ENCODE data around the gene SH3RF1. TPM values are rescaled to one million over a fixed set of nuclear protein-coding genes. Genes with fewer than 3 reads are reported as not detected.
A peak's percentile ranks its signal among the peaks of the same experiment; 100 is the strongest.

Gene SH3RF1
- total RNA-seq, 1 experiment from 2014 or later: 59.5 TPM

- Histone ChIP-seq H2AFZ (ENCODE audit: low read depth, low read length, poor library complexity, severe bottlenecking) (no peak overlapping the region), H3K9ac (ENCODE audit: low read length) (no peak overlapping the region), H3K27me3 (ENCODE audit: insufficient read depth, low read length) (no peaks in the 10 kb centered on the region), H3K4me1 (ENCODE audit: control insufficient read depth in 1 of 2, insufficient read depth in 2 of 2, low read length in 2 of 2) (peaks cover 16 to 35% of the 10 kb centered on the region in 2 experiments), H3K4me3 (replicated peaks in 1 of 2; ENCODE audit: low read depth in 1 of 2, low read length in 2 of 2) (no peak overlapping the region), H3K36me3 (ENCODE audit: control insufficient read depth in 1 of 2, insufficient read depth in 2 of 2, low read length in 2 of 2) (peaks cover 5 to 17% of the 10 kb centered on the region in 2 experiments; a peak in 1 of 4 replicates), H3K27ac (ENCODE audit: low read depth, low read length) (no peak overlapping the region), H4K20me1 (ENCODE audit: insufficient read depth) (no peaks in the 10 kb centered on the region; the same call in 1 of the 2 replicates), H3K9me2 (ENCODE audit: insufficient read depth) (no peaks in the 10 kb centered on the region), H3K4me2 (ENCODE audit: low read length) (peak overlapping the region; percentile 50; the same call in 1 of the 2 replicates), H3K79me2 (ENCODE audit: insufficient read depth, low read length) (peaks cover 21% of the 10 kb centered on the region), H3K9me3 (ENCODE audit: control insufficient read depth in 1 of 2, insufficient read depth in 1 of 2, low read depth in 1 of 2, low read length in 2 of 2) (no peaks in the 10 kb centered on the region)
- ATAC-seq (no peak), DNase-seq (ENCODE audit: low read depth, low spot score) (no peak)
- RAD21 ChIA-PET (ENCODE audit: low non-redundant PET in 1 of 2, low total read pairs in 2 of 2, uncharacterized antibody in 2 of 2, unreplicated experiment in 2 of 2): no interaction called here
- TF ChIP-seq REST (IDR thresholded peaks at IDR 0.05; ENCODE audit: low read depth): no peak
- no peak for TF ChIP-seq ATF3 (IDR thresholded peaks at IDR 0.05)
- no peak for TF ChIP-seq ZBTB33 (IDR thresholded peaks at IDR 0.05; ENCODE audit: extremely low read depth, insufficient replicate concordance, low read length)
- no peak for TF ChIP-seq TCF7L2 (IDR thresholded peaks at IDR 0.05; ENCODE audit: borderline replicate concordance, extremely low read depth, insufficient read depth, insufficient read length)
- no peak for TF ChIP-seq EZH2phosphoT487 (IDR thresholded peaks at IDR 0.05; ENCODE audit: borderline replicate concordance)
- TF ChIP-seq EZH2 (IDR thresholded peaks at IDR 0.05): no peak
- no peak for TF ChIP-seq MAX (IDR thresholded peaks at IDR 0.05)
- TF ChIP-seq SIN3A (IDR thresholded peaks at IDR 0.05; ENCODE audit: low read depth): no peak
- no peak for TF ChIP-seq SP1 (IDR thresholded peaks at IDR 0.05; ENCODE audit: low read depth)
- TF ChIP-seq CEBPB (IDR thresholded peaks at IDR 0.05; ENCODE audit: low read depth): no peak
- TF ChIP-seq ZNF274 (IDR thresholded peaks at IDR 0.05; ENCODE audit: low read depth, low read length): no peak
- TF ChIP-seq POLR2AphosphoS5 (IDR thresholded peaks at IDR 0.05; ENCODE audit: low read depth, low read length): no peak
- TF ChIP-seq ELF1 (IDR thresholded peaks at IDR 0.05; ENCODE audit: borderline replicate concordance, low read depth): no peak
- POLR2A ChIA-PET: no interaction called here
- BruUV-seq (replicated peaks): no TSS peak
- CTCF ChIA-PET: no interaction called here
- intact Hi-C loops (cut with micrococcal nuclease): no loop called here
Observed at GRCh38 chr4:169148885-169149284, 121.9 kb downstream of the SH3RF1 start.
